NAMALWA (cell line): ENCODE data around the gene HIPK1.
A peak's percentile ranks its signal among the peaks of the same experiment; 100 is the strongest.
"Not testable (repeated sequence)": the region's sequence is repeated elsewhere in the genome, so short reads cannot be mapped to it uniquely, and the experiment has no call there.

Source experiments
- DNase-seq: peaks from one replicate; pipeline ENCODE4 v3.0.0-alpha.2; 2015; ENCODE audit warnings: low spot score

The HIPK1 gene

DNA sequence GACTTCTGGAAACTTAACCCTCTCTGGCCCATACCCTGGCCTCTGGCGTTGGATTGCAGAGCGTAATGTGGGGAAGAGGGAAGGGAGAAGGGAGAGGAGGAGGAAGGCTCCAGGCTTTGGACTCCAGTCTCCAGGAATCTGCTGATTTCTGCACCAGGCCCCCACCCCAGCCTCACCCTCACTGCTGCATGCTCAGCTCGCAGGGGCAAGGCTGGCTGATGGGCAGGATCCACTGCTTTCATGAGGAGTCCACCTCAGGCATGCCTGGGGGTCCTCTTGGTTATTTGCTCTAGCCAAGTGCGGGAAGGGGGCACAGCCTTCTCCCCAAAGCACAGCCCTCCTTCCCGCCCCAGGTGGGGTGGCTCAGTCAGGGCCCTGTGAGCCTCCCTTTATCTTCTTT, 53.8 kb downstream of the HIPK1 start:
- no peak for DNase-seq

- no peak for DNase-seq
Measured at GRCh38 chr1:113983391-113983790, 54.3 kb downstream of the HIPK1 start.

- no peak for DNase-seq
Measured at GRCh38 chr1:113983826-113984225, 54.7 kb downstream of the HIPK1 start.

DNA sequence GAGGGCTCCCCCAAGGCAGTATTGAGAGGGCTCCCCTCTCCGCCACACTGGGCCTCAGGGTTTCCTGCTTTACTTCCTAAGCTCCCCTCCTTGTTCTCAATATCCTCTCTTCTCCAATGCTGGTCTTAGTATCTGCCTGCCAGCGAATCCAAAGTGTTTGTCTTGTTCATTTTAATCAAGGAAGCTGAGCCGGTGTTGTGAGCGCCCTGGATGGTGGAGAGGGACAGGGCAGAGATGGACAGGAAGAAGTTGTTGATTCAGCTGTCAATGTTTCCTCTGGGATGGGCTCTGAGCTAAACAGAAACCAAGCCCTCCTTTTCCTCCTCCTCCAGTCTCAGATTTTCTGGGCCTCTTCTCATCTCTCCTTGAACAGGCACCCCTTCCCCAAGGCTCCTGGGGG, 55.6 kb downstream of the HIPK1 start:
- DNase-seq: no peak

DNA sequence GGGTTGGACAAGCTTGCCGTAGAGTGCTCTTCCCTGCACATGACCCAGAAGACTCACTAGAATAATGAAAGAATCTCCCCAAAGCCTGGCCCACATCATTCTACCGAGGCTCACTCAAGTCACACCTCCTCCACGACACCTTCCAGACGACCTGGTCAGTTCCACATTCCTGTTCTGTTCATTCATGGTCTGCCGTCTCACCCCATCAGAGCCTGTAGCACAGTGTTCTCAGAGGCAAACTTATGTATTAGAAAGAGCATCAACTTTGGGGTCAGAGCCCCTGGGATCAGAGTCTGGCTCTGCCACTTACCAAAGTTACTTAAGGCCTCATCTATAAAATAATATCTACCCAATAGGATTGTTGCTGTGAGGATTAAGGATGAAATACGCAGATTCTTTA, 57.7 kb downstream of the HIPK1 start:
- DNase-seq: no peak

DNA sequence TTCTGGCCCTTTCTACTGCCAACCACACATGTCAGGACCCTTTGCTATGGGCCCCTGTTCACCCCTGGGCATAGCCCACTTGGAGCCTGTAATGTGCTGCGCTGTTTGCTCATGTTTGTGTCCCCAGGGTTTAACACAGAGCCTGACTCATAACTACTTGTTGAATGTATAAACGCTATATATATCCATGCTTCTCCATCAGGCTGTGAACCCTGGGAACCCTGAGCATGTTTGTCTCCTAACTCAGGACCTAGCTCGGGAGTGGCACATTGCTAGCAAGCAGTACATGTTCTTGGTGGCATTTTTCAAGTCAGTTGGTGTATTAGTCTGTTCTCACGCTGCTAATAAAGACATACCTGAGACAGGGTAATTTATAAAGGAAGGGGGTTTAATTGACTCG, 58.1 kb downstream of the HIPK1 start:
- no peak for DNase-seq

DNA sequence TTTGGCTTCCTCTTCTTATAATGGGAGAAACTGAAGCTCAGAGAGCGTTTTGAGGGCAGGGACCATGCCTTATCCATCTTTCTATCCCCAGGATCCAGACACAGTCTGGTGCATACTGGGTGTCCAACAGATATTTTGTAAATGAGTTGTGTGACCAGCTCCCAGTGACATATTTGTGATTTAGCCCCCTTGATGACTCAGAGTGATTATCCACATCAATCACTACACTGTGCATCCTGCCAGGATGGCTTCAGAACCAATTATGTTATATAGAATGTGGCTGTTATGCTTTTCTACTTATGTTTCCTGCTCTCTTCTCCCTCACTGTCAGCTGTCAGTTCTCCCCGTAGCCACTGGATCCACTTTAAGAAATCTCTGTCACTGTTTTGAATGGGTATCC, 61.4 kb downstream of the HIPK1 start:
- DNase-seq: no peak

DNA sequence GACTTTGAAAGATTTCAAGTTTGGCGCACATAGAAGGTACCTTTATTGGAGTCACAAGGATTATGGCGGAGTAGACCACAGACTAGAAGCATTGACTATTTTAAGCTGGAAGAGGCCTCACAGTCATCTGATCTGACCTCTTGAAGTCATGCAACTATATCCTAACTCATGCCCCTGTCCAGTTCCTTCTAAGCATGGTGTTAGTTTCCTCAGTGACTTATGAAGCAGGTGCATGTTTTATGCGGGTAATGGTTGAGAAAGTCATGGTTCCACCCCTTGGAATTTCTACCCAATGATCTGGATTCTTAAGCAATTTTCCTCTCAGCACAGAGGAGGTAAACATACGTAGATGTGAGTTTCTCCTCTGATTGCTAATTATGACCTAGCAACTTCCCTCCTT, 61.8 kb downstream of the HIPK1 start:
- no peak for DNase-seq

DNA sequence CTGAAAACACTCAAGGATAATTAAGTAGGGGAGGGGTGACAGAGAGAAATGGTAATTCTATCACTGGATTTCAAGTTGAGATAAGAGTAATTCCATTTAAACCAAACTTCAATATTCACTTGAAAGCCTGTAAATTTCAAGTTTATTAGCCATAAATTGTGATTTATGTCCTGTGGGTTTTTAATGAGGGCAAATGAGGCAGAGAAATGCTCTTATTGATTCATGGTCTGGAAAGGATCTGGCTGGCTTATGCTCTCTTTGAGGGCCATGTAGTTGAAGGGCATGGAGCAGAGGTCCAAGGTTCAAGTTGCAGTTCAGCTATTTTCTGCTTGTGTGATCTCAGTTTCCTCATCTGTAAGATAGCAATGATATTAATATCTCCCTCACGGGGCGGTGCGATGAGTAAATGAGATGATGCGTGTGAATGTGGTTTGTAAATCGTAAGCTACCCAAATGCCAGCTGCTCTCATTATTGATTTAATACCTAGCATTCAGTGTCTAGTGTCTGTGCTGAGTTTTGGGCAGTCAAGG, 62.4 kb downstream of the HIPK1 start:
- DNase-seq: peak; percentile 65

DNA sequence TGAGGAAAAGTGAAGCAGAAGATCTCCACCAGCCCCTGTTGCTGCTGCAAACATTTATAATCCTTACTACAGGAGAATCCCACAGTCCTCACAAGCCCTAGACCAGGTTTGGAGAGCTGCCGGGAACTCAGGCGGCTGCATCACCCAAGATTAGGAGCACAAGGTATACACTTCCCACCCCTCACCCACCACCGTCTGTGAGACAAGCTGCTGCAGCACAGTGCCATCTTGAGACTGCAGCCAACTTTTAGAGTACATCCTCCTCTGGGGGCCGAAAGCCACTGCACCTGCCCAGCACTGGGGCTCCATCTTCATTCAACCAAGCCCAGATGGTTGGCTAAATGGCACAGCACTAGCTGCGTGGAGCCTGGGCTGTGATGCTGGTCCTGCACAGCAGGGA, 63.9 kb downstream of the HIPK1 start:
- DNase-seq: peak; percentile 56

- no peak for DNase-seq
Measured at GRCh38 chr1:113993766-113994165, 64.6 kb downstream of the HIPK1 start.

GRCh38 chr1:113995382-113995781, 66.3 kb downstream of the HIPK1 start:
- no peak for DNase-seq

- no peak for DNase-seq
Measured at GRCh38 chr1:113998361-113998760, 69.2 kb downstream of the HIPK1 start.

DNA sequence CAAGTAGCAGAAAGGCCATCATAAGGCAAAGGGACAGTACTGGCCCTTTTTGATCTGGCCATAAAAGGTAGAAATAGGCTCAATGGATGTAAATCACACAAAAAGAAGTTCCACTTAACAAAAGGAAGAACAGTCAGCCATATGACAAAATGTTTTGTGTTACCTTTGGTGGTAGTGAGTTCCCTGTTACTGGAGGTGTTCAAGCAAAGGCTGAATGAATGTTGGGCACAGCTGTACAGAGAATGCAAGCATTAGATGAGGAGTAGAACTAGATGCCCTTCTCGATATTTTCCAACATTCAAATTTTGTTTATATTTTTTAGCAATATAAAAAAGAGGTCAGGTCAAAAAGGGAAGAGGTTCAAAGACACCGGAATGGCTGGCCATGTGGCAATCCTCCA, 70.1 kb downstream of the HIPK1 start:
- no peak for DNase-seq

DNA sequence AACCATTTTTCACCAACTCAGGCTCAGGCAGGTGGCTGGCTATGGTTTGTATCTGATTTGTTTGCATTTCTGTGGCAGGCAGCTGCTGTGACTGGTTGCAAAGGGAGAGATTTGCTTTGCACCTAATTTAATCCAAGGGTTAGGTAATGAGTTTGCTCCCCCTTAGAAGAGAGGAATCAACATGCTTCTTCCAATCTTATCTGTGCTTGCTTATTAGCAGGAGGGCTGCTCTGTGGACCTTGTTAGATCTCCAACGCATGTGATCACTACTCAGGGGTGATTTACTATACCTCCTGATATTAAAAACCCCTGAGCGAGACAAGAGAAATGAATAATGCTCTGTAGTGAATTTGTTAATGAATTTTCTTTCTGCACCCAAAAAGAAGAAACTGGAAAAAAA, 70.7 kb downstream of the HIPK1 start:
- DNase-seq: peak; percentile 31

- no peak for DNase-seq
Measured at GRCh38 chr1:114000406-114000805, 71.3 kb downstream of the HIPK1 start.

DNA sequence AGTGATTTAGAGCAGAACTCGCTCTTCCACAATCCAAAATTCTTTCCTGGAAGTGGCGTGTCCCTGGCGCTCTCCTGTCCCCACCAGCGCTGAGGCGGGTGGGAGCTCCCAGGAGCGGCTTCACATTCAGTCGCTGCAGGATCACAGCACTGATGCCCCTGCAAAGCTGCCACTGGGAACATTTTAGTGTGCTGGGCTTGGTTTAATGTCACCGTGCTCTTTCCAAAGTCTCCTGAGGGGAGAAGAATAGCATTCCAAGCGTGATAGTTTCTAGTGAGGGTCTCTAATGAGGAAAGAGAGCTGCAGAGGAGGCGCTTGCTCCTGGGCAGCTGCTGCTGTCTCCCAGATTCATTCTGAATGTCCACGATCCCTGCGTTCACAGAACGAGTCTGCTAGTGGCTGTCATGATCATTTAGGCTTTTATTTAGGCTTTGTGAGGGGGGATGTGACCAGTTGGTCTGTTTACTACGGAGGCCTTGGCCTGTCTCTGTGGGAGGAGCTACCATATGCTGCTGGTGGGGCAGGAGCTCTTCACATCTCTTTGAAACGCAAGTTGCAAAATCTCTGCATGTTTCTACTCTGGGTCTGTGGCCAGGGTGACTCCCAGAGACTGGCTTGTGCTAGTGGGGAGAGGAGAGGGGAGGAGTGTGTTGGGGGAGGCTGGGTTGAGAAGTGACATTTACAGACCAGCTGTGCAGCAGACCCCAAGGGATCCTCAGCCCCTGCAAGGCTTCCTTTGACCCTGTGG, 73.5 kb downstream of the HIPK1 start:
- DNase-seq: no peak

DNA sequence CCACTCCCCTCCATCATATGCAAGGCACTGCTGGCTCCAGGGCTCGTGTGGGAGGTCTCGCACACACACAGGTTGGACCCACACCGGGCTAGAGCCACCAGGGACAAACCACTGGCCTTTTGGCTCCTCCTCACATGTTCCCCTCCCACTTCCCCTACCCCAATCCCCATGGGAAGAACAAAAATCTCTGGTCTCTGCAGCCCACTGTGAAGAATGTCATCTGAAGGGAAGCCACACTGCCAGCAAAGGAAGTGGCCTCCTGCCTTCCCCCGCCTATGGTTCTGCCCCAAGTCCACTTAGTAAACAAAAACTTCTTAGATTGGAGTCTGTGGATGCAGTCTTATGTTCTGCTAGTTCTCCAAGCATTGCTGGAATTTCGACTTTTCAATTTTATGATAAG, 74.3 kb downstream of the HIPK1 start:
- DNase-seq: no peak

GRCh38 chr1:114006825-114007224, 77.7 kb downstream of the HIPK1 start:
- not testable (repeated sequence) for DNase-seq

DNA sequence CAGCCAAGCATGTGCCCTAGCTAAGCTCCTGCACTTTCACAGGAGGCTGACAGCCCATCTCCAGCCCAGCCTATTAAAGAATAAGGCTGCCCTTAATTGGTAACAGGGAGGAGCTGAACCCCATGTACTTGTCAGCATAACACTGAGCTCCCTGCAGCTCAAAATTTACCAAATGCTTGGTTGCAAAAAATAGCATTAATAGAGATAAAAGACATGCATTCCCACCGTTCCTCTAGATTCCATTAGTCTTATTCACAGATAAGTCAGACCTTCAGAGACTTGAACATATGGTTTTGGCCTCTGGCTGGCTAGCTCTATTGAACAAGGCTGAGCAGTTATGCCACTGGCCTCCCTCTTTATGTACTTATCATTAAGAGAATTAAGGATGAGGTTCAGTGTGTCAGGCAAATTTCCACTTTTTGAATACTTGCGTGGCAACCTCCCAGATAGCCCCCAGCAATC, 79.4 kb downstream of the HIPK1 start:
- DNase-seq: no peak

GRCh38 chr1:114008993-114009392, 79.9 kb downstream of the HIPK1 start:
- DNase-seq: no peak

- no peak for DNase-seq
Measured at GRCh38 chr1:114009393-114009792, 80.3 kb downstream of the HIPK1 start.

GRCh38 chr1:114010433-114011184, 81.5 kb downstream of the HIPK1 start:
- no peak for DNase-seq
